Lower leg skin (tissue), 3 donors: ENCODE results near the gene PRG3.

Source experiments
- POLR2A ChIP-seq, 2 donors: fragments of 450-650 bp; IDR thresholded peaks; one replicate each; pipeline ENCODE4 v1.6.1; 2016 to 2017; ENCODE audit warnings: antibody characterized with exemption in 2 of 2, mild to moderate bottlenecking in 1 of 2, moderate library complexity in 1 of 2
- TF ChIP-seq, protein P1 (sequence below), 3 donors: fragments of 450-650 bp; IDR thresholded peaks; one replicate each; pipeline ENCODE4 v1.5.1; 2016; ENCODE audit warnings: antibody characterized with exemption in 3 of 3, mild to moderate bottlenecking in 3 of 3, moderate library complexity in 2 of 3

DNA sequence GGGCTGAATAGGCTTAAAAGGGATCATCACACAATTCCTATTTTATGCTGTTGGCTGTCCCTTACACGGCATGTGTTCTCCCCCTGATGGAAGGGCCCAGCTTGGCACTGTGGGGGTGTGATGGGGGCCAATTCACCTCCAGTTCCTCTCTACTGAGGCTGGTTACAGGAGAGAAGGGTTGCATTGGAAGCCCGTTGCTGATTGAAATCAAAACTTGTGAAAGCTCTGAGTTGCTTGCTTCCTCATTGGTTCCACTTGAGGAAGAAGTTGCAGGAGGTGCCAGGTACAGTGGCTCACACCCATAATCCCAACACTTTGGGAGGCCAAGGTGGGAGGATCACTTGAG is 22.8 kb upstream of the PRG3 start:
- TF ChIP-seq, protein P1, sequence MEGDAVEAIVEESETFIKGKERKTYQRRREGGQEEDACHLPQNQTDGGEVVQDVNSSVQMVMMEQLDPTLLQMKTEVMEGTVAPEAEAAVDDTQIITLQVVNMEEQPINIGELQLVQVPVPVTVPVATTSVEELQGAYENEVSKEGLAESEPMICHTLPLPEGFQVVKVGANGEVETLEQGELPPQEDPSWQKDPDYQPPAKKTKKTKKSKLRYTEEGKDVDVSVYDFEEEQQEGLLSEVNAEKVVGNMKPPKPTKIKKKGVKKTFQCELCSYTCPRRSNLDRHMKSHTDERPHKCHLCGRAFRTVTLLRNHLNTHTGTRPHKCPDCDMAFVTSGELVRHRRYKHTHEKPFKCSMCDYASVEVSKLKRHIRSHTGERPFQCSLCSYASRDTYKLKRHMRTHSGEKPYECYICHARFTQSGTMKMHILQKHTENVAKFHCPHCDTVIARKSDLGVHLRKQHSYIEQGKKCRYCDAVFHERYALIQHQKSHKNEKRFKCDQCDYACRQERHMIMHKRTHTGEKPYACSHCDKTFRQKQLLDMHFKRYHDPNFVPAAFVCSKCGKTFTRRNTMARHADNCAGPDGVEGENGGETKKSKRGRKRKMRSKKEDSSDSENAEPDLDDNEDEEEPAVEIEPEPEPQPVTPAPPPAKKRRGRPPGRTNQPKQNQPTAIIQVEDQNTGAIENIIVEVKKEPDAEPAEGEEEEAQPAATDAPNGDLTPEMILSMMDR (IDR thresholded peaks at IDR 0.05) = no peak
- no peak for TF ChIP-seq POLR2A (IDR thresholded peaks at IDR 0.05)
